ENCODE measurements around the gene HIBCH. TPM values are rescaled to one million over a fixed set of nuclear protein-coding genes. Genes with fewer than 3 reads are reported as not detected.
A peak's percentile ranks its signal among the peaks of the same experiment; 100 is the strongest.

The HIBCH gene
- total RNA-seq, 1 donor from 2014 or later: 23.3 TPM

- no peak overlapping the region for H3K4me3 ChIP-seq
- H3K36me3 ChIP-seq: peaks cover 23% of the 10 kb centered on the region
- H3K27ac ChIP-seq: no peak overlapping the region
- H3K4me1 ChIP-seq: no peaks in the 10 kb centered on the region
- no peak for DNase-seq
- no peak for TF ChIP-seq CTCF (IDR thresholded peaks at IDR 0.05)
- no peak for ATAC-seq
- intact Hi-C loops (cut with DNase I): no loop called here
- H3K9me3 ChIP-seq: no peaks in the 10 kb centered on the region
- no peaks in the 10 kb centered on the region for H3K27me3 ChIP-seq
Observed at GRCh38 chr2:190207930-190208329, 111.7 kb downstream of the HIBCH start.

- intact Hi-C loops (cut with DNase I): no loop called here
- no peak for DNase-seq
- Histone ChIP-seq H3K27ac (no peak overlapping the region), H3K27me3 (no peaks in the 10 kb centered on the region), H3K4me1 (no peaks in the 10 kb centered on the region), H3K36me3 (peaks cover 14% of the 10 kb centered on the region), H3K9me3 (no peaks in the 10 kb centered on the region), H3K4me3 (no peak overlapping the region)
- no peak for TF ChIP-seq CTCF (IDR thresholded peaks at IDR 0.05)
- no peak for ATAC-seq
Observed at GRCh38 chr2:190205657-190206056, 114.0 kb downstream of the HIBCH start.

GRCh38 chr2:190202604-190203003 is 117.0 kb downstream of the HIBCH start:
- H3K4me1 ChIP-seq: no peaks in the 10 kb centered on the region
- intact Hi-C loops (cut with DNase I): no loop called here
- no peaks in the 10 kb centered on the region for H3K9me3 ChIP-seq
- no peaks in the 10 kb centered on the region for H3K27me3 ChIP-seq
- peaks cover 10% of the 10 kb centered on the region for H3K36me3 ChIP-seq
- TF ChIP-seq CTCF (IDR thresholded peaks at IDR 0.05): no peak
- ATAC-seq (no peak), DNase-seq (no peak)
- H3K4me3 ChIP-seq: no peak overlapping the region
- no peak overlapping the region for H3K27ac ChIP-seq

GRCh38 chr2:190202018-190202417 is 117.6 kb downstream of the HIBCH start:
- Histone ChIP-seq H3K27ac (no peak overlapping the region), H3K4me3 (no peak overlapping the region), H3K36me3 (peaks cover 10% of the 10 kb centered on the region), H3K4me1 (no peaks in the 10 kb centered on the region), H3K9me3 (no peaks in the 10 kb centered on the region), H3K27me3 (no peaks in the 10 kb centered on the region)
- no peak for ATAC-seq
- intact Hi-C loops (cut with DNase I): no loop called here
- no peak for DNase-seq
- TF ChIP-seq CTCF (IDR thresholded peaks at IDR 0.05): no peak

- no peaks in the 10 kb centered on the region for H3K4me1 ChIP-seq
- H3K27me3 ChIP-seq: no peaks in the 10 kb centered on the region
- H3K9me3 ChIP-seq: no peaks in the 10 kb centered on the region
- no peak overlapping the region for H3K27ac ChIP-seq
- DNase-seq (no peak), ATAC-seq (no peak)
- H3K4me3 ChIP-seq: no peak overlapping the region
- intact Hi-C loops (cut with DNase I): no loop called here
- no peak for TF ChIP-seq CTCF (IDR thresholded peaks at IDR 0.05)
- peaks cover 10% of the 10 kb centered on the region for H3K36me3 ChIP-seq
Observed at GRCh38 chr2:190200603-190201002, 119.0 kb downstream of the HIBCH start.

- TF ChIP-seq CTCF (IDR thresholded peaks at IDR 0.05): no peak
- no peak for DNase-seq
- Histone ChIP-seq H3K9me3 (no peaks in the 10 kb centered on the region), H3K4me1 (no peaks in the 10 kb centered on the region), H3K4me3 (no peak overlapping the region), H3K27ac (no peak overlapping the region), H3K36me3 (peaks cover 10% of the 10 kb centered on the region), H3K27me3 (no peaks in the 10 kb centered on the region)
- peak; percentile 45 for ATAC-seq
- intact Hi-C loops (cut with DNase I): no loop called here
Observed at GRCh38 chr2:190199530-190199929, 120.1 kb downstream of the HIBCH start.

Data from upper lobe of right lung (tissue), 1 donor.